Right lobe of liver (tissue), 6 donors: Measurements from ENCODE around the gene AMIGO1. TPM values are rescaled to one million over a fixed set of nuclear protein-coding genes. Genes with fewer than 3 reads are reported as not detected.

Experiments
- ATAC-seq, 4 donors: fragments of 200-7000 bp; cut with Tn5 transposase; one replicate each; pipeline ENCODE4 v1.9.1; 2020; ENCODE audit warnings: mild to moderate bottlenecking in 4 of 4, moderate library complexity in 4 of 4
- DNase-seq, 3 donors: peaks; one replicate each; pipeline ENCODE4 v3.0.0-alpha.2; 2020
- H3K27ac ChIP-seq, 3 donors: fragments of 200-600 bp; one replicate each; pipeline ENCODE4 v1.8.0; 2022
- H3K27me3 ChIP-seq, 2 donors: fragments of 200-600 bp; one replicate each; pipeline ENCODE4 v1.8.0; 2022
- H3K36me3 ChIP-seq, 4 donors: fragments of 200-600 bp; sonication (generic) in 1 of 4; one replicate each; pipeline versions ENCODE4 v1.5.1 to v1.8.0; 2017 to 2022; ENCODE audit warnings: control low read depth in 1 of 4
- H3K4me1 ChIP-seq, 4 donors: fragments of 200-600 bp; sonication (generic) in 1 of 4; one replicate each; pipeline versions ENCODE4 v1.5.1 to v1.8.0; 2017 to 2022; ENCODE audit warnings: control low read depth in 1 of 4
- H3K4me3 ChIP-seq, 3 donors: fragments of 200-600 bp; one replicate each; pipeline ENCODE4 v1.8.0; 2022
- H3K9me3 ChIP-seq, 4 donors: fragments of 200-600 bp; sonication (generic) in 1 of 4; one replicate each; pipeline versions ENCODE4 v1.5.1 to v1.8.0; 2017 to 2022; ENCODE audit warnings: control low read depth in 1 of 4
- CTCF ChIP-seq, 4 donors: fragments of 200-600 bp in 3 of 4; fragments of 450-650 bp in 1 of 4; IDR thresholded peaks; one replicate each; pipeline versions ENCODE4 v1.5.1 to v1.8.0; 2016 to 2022; ENCODE audit warnings: antibody characterized with exemption in 4 of 4, mild to moderate bottlenecking in 2 of 4
- POLR2A ChIP-seq: fragments of 450-650 bp; IDR thresholded peaks from one replicate; pipeline ENCODE4 v1.6.1; 2017; ENCODE audit warnings: antibody characterized with exemption, mild to moderate bottlenecking
- WGBS: methylation state at CpG from one replicate; pipeline ENCODE4 v1.1.6; 2018; ENCODE audit warnings: low coverage, low lambda C conversion rate; ENCODE audit not compliant: insufficient coverage; ENCODE audit errors: missing lambda C conversion rate; 5-methylcytosine and 5-hydroxymethylcytosine counted together
- intact Hi-C, 2 donors: fragments of 100-400 bp; cut with DNase I; formaldehyde crosslinking; loops; one replicate each; pipeline versions ENCODE4 v1.11.2 to v1.14.1; 2022
- total RNA-seq, 6 experiments: library from RNA; depleted of rRNA in 2 of 6; stranded (reverse); fragments of >200 nt in 2 of 6; fragmentation: NEBNext Ultra II Directional in 3 of 6; extraction: Animal tissue kit (Norgen Biotek cat#: 25700) in 3 of 6; gene quantifications; one replicate each; pipeline versions ENCODE4 v1.1.0 to v1.2.4, GENCODE V29; 2016 to 2023
- donor health status: DM: no; HTN: yes; CAD: no.
- donor health status: DM: no; HTN: no; CAD: no.
- donor health status: DM: no; HTN: no; CAD: no.
- donor health status: DM: no; HTN: yes; CAD: no.
- donor health status: DM: no; HTN: yes; CAD: no.

AMIGO1 gene
- total RNA-seq, 6 experiments from 2014 or later: 2.6 to 3.9 (median 3.2) TPM

DNA sequence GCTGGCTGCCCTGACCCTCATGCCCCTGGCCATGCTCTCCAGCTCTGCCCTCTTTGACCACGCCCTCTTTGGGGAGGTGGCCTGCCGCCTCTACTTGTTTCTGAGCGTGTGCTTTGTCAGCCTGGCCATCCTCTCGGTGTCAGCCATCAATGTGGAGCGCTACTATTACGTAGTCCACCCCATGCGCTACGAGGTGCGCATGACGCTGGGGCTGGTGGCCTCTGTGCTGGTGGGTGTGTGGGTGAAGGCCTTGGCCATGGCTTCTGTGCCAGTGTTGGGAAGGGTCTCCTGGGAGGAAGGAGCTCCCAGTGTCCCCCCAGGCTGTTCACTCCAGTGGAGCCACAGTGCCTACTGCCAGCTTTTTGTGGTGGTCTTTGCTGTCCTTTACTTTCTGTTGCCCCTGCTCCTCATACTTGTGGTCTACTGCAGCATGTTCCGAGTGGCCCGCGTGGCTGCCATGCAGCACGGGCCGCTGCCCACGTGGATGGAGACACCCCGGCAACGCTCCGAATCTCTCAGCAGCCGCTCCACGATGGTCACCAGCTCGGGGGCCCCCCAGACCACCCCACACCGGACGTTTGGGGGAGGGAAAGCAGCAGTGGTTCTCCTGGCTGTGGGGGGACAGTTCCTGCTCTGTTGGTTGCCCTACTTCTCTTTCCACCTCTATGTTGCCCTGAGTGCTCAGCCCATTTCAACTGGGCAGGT lies 33.9 kb upstream of the AMIGO1 start:
- Histone ChIP-seq H3K4me1 (peaks cover 0 to 18% (median 0%) of the 10 kb centered on the region in 4 donors), H3K27ac (no peak overlapping the region), H3K9me3 (no peaks in the 10 kb centered on the region), H3K4me3 (no peak overlapping the region), H3K36me3 (no peaks in the 10 kb centered on the region), H3K27me3 (no peaks in the 10 kb centered on the region)
- intact Hi-C loops: loop anchor here (5.0 to 10.0 kb wide), 4 partner anchors 81 to 231 kb away; partner anchors contain the start of gene EPS8L3 (in 1 of the 2)
- TF ChIP-seq POLR2A: no peak
- no peak for TF ChIP-seq CTCF (IDR thresholded peaks at IDR 0.05)
- ATAC-seq (no peak), DNase-seq (no peak)
- 83% methylated on average over 4 of the region's 24 CpGs for WGBS

GRCh38 chr1:109542657-109543056 lies 33.1 kb upstream of the AMIGO1 start:
- H3K4me1 ChIP-seq: peaks cover 0 to 18% (median 0%) of the 10 kb centered on the region in 4 donors
- H3K4me3 ChIP-seq: no peak overlapping the region
- intact Hi-C loops: loop anchor here (5.0 to 10.0 kb wide), 4 partner anchors 82 to 232 kb away; partner anchors contain the start of gene EPS8L3 (in 1 of the 2)
- H3K27ac ChIP-seq: no peak overlapping the region
- H3K9me3 ChIP-seq: no peaks in the 10 kb centered on the region
- no peak for DNase-seq
- 100% methylated on average over 3 of the region's 10 CpGs for WGBS
- no peak for TF ChIP-seq CTCF (IDR thresholded peaks at IDR 0.05)
- no peak for TF ChIP-seq POLR2A
- ATAC-seq: no peak
- no peaks in the 10 kb centered on the region for H3K36me3 ChIP-seq
- H3K27me3 ChIP-seq: no peaks in the 10 kb centered on the region

GRCh38 chr1:109541102-109541501 lies 31.6 kb upstream of the AMIGO1 start:
- Histone ChIP-seq H3K4me1 (peaks cover 0 to 10% (median 0%) of the 10 kb centered on the region in 4 donors), H3K9me3 (no peaks in the 10 kb centered on the region), H3K27ac (no peak overlapping the region), H3K36me3 (no peaks in the 10 kb centered on the region), H3K4me3 (no peak overlapping the region), H3K27me3 (no peaks in the 10 kb centered on the region)
- ATAC-seq: no peak
- TF ChIP-seq POLR2A (no peak), CTCF (IDR thresholded peaks at IDR 0.05) (no peak)
- 82% methylated on average over 3 of the region's 3 CpGs for WGBS
- intact Hi-C loops: loop anchor here (5.0 to 10.0 kb wide), 4 partner anchors 84 to 234 kb away; partner anchors contain the start of gene EPS8L3 (in 1 of the 2)
- no peak for DNase-seq

DNA sequence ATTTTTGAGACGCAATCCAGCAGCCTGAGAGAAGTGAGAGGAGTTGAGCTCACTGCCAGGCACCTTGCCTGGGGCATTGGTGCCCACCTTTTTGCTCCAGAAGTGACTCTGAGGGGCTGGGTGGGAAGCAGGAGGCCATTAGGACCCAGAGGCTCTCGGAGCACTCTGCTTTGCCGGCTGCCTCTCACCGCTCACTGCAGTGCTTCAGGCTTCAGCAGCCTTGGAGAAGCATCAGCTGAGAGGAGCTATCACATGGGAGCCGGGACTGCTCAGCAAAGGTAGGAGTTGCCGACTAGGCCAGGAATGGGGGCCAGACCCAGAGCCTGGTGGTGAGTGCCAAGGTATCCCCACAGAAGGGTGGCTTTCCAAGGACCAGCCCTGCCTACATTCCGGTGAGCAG lies 30.1 kb upstream of the AMIGO1 start, which contains the start of gene GPR61:
Gene GPR61, plus strand, starts transcription at position 197 of the 400 bp plus-strand sequence. CDS start 3,151 bp downstream, outside the sequence.
- H3K36me3 ChIP-seq: no peaks in the 10 kb centered on the region
- H3K27ac ChIP-seq: no peak within 1 kb of the TSS
- H3K27me3 ChIP-seq: no peaks in the 10 kb centered on the region
- DNase-seq: no peak
- H3K9me3 ChIP-seq: no peaks in the 10 kb centered on the region
- WGBS: no CpG with 5 or more reads among the region's 7 CpGs
- ATAC-seq: no peak
- intact Hi-C loops: loop anchor here (5.0 to 10.0 kb wide), 4 partner anchors 85 to 235 kb away; partner anchors contain the start of gene EPS8L3 (in 1 of the 2)
- TF ChIP-seq CTCF (IDR thresholded peaks at IDR 0.05): no peak
- TF ChIP-seq POLR2A: no peak
- H3K4me1 ChIP-seq: peaks cover 0 to 7% (median 0%) of the 10 kb centered on the region in 4 donors
- H3K4me3 ChIP-seq: no peak within 1 kb of the TSS
